SJCRH30 (cell line): Measurements from ENCODE around the gene FAM162A. TPM values are rescaled to one million over a fixed set of nuclear protein-coding genes. Genes with fewer than 3 reads are reported as not detected.

Source experiments
- DNase-seq, 2 experiments: peaks; one replicate each; pipeline ENCODE4 v3.0.0-alpha.2; 2015 to 2020
- H3K27ac ChIP-seq: fragments of 250-450 bp; sonication (Bioruptor Pico); 2 replicates; pipeline ENCODE4 v1.5.1; 2020; ENCODE audit warnings: mild to moderate bottlenecking, moderate library complexity
- H3K27me3 ChIP-seq: fragments of 250-450 bp; sonication (Bioruptor Pico); 2 replicates; pipeline ENCODE4 v1.5.1; 2020; ENCODE audit warnings: mild to moderate bottlenecking, moderate library complexity
- H3K36me3 ChIP-seq: fragments of 250-450 bp; sonication (Bioruptor Pico); 2 replicates; pipeline ENCODE4 v1.5.1; 2020; ENCODE audit warnings: mild to moderate bottlenecking, moderate library complexity
- H3K4me1 ChIP-seq: fragments of 250-450 bp; sonication (Bioruptor Pico); 2 replicates; pipeline ENCODE4 v1.5.1; 2020; ENCODE audit warnings: mild to moderate bottlenecking, moderate library complexity
- H3K4me3 ChIP-seq: fragments of 250-450 bp; sonication (Bioruptor Pico); 2 replicates; pipeline ENCODE4 v1.5.1; 2020; ENCODE audit warnings: mild to moderate bottlenecking, moderate library complexity
- H3K9me3 ChIP-seq: fragments of 250-450 bp; sonication (Bioruptor Pico); replicated peaks from 2 replicates; pipeline ENCODE4 v1.5.1; 2020; ENCODE audit warnings: mild to moderate bottlenecking, moderate library complexity
- total RNA-seq: library from RNA; depleted of rRNA; stranded (reverse); fragments of >200 nt; shearing (Covaris generic); gene quantifications from 2 replicates; pipeline ENCODE4 v1.2.3, GENCODE V29; 2014

The FAM162A gene
- total RNA-seq, 1 experiment from 2014 or later: 80.6 TPM

DNA sequence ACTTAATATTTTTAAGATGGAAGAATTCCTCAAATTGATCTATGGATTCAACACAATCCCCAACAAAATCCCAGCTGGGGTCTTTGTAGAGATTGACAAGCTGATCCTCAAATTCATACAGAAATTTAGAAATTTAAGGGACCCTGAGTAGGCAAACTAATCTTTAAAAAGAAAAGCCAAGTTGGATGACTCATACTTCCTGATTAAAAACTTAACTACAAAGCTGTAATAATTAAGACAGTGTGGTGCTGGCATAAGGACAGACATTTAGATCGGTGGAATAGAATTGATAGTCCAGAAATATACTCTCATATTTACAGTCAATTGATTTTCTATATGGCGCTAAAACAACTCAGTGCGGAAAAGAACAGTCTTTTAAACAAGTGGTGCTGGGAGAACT is 11.6 kb downstream of the FAM162A start:
- Histone ChIP-seq H3K27ac (no peak overlapping the region), H3K9me3 (no peaks in the 10 kb centered on the region)

DNA sequence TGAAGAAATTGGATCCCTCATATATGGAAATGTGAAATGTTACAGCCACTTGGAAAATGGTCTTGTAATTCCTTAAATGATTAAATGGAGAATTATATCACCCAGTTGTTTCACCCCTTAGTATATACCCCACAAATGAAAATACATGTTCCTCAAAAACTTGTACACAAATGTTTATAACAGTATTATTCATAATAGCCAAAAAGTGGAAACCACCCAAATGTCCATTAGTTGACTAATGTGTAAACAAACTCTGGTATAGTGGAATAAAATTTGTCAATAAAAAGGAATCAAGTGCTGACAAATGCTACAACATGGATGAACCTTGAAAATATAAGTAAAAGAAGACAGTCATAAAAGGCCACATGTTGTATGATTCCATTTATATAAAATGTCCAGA is 12.5 kb downstream of the FAM162A start:
- H3K27ac ChIP-seq: no peak overlapping the region
- H3K4me1 ChIP-seq: no peaks in the 10 kb centered on the region; the same call in 1 of the 2 replicates
- H3K4me3 ChIP-seq: no peak overlapping the region
- H3K36me3 ChIP-seq: no peaks in the 10 kb centered on the region; the same call in 1 of the 2 replicates
- H3K9me3 ChIP-seq: no peaks in the 10 kb centered on the region
- DNase-seq: no peak
- H3K27me3 ChIP-seq: no peaks in the 10 kb centered on the region

More for the DNA sequence above, 11.6 kb downstream of the FAM162A start:
- DNase-seq: no peak
- Histone ChIP-seq H3K36me3 (no peaks in the 10 kb centered on the region; the same call in 1 of the 2 replicates), H3K27me3 (no peaks in the 10 kb centered on the region), H3K4me3 (no peak overlapping the region), H3K4me1 (no peaks in the 10 kb centered on the region; the same call in 1 of the 2 replicates)

- no peaks in the 10 kb centered on the region; the same call in 1 of the 2 replicates for H3K4me1 ChIP-seq
- H3K4me3 ChIP-seq: no peak overlapping the region
- H3K27ac ChIP-seq: no peak overlapping the region
- H3K9me3 ChIP-seq: no peaks in the 10 kb centered on the region
- no peaks in the 10 kb centered on the region for H3K36me3 ChIP-seq
- H3K27me3 ChIP-seq: no peaks in the 10 kb centered on the region
- no peak for DNase-seq
Measured at GRCh38 chr3:122397201-122397600, 13.2 kb downstream of the FAM162A start.

GRCh38 chr3:122398920-122399319 is 14.9 kb downstream of the FAM162A start:
- no peaks in the 10 kb centered on the region for H3K9me3 ChIP-seq
- H3K36me3 ChIP-seq: no peaks in the 10 kb centered on the region
- H3K27ac ChIP-seq: no peak overlapping the region
- no peak for DNase-seq
- no peaks in the 10 kb centered on the region for H3K27me3 ChIP-seq
- no peak overlapping the region for H3K4me3 ChIP-seq
- H3K4me1 ChIP-seq: no peaks in the 10 kb centered on the region

GRCh38 chr3:122403489-122403888 is 19.5 kb downstream of the FAM162A start:
- Histone ChIP-seq H3K4me1 (no peaks in the 10 kb centered on the region), H3K9me3 (no peaks in the 10 kb centered on the region), H3K4me3 (no peak overlapping the region), H3K36me3 (peaks cover 6% of the 10 kb centered on the region), H3K27ac (no peak overlapping the region), H3K27me3 (no peaks in the 10 kb centered on the region)
- no peak for DNase-seq

GRCh38 chr3:122405015-122405414 is 21.0 kb downstream of the FAM162A start:
- Histone ChIP-seq H3K27ac (no peak overlapping the region), H3K4me3 (no peak overlapping the region), H3K9me3 (no peaks in the 10 kb centered on the region), H3K4me1 (no peaks in the 10 kb centered on the region), H3K27me3 (no peaks in the 10 kb centered on the region), H3K36me3 (peaks cover 11% of the 10 kb centered on the region)
- DNase-seq: no peak

GRCh38 chr3:122406198-122406597 is 22.2 kb downstream of the FAM162A start:
- H3K4me3 ChIP-seq: no peak overlapping the region
- DNase-seq: no peak
- no peaks in the 10 kb centered on the region for H3K9me3 ChIP-seq
- no peak overlapping the region for H3K27ac ChIP-seq
- no peaks in the 10 kb centered on the region for H3K27me3 ChIP-seq
- no peaks in the 10 kb centered on the region for H3K4me1 ChIP-seq
- H3K36me3 ChIP-seq: peaks cover 11% of the 10 kb centered on the region

GRCh38 chr3:122407946-122408345 is 24.0 kb downstream of the FAM162A start:
- Histone ChIP-seq H3K36me3 (peaks cover 11% of the 10 kb centered on the region), H3K27me3 (no peaks in the 10 kb centered on the region), H3K27ac (no peak overlapping the region), H3K9me3 (no peaks in the 10 kb centered on the region), H3K4me1 (no peaks in the 10 kb centered on the region), H3K4me3 (no peak overlapping the region)
- DNase-seq: no peak

- H3K27ac ChIP-seq: no peak overlapping the region
- DNase-seq: no peak
- H3K4me3 ChIP-seq: no peak overlapping the region
- H3K36me3 ChIP-seq: peaks cover 8% of the 10 kb centered on the region
- H3K9me3 ChIP-seq: no peaks in the 10 kb centered on the region
- H3K4me1 ChIP-seq: no peaks in the 10 kb centered on the region
- H3K27me3 ChIP-seq: no peaks in the 10 kb centered on the region
Measured at GRCh38 chr3:122409446-122409845, 25.5 kb downstream of the FAM162A start.

- DNase-seq: no peak
- Histone ChIP-seq H3K36me3 (peaks cover 4% of the 10 kb centered on the region; the same call in 1 of the 2 replicates), H3K27me3 (no peaks in the 10 kb centered on the region), H3K4me3 (no peak overlapping the region), H3K9me3 (no peaks in the 10 kb centered on the region), H3K27ac (no peak overlapping the region), H3K4me1 (no peaks in the 10 kb centered on the region; the same call in 1 of the 2 replicates)
Measured at GRCh38 chr3:122410111-122410510, 26.1 kb downstream of the FAM162A start.

DNA sequence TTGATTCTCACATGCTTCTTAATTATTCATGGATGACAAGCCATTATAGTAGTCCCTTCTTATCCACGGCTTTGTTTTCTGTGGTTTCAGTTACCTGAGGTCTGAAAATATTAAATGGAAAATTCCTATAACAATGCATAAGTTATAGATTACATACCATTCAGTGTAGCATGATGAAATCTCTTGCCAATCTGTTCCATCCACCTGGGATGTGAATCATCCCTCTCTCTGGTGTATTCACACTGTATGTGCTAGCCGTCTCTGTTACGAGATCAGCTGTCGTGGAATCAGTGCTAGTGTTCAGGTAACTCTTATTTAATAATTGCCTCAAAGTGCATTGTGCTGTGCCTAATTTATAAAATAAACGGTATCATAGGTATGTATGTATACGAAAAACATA is 26.7 kb downstream of the FAM162A start:
- Histone ChIP-seq H3K9me3 (no peaks in the 10 kb centered on the region), H3K27me3 (no peaks in the 10 kb centered on the region), H3K4me1 (no peaks in the 10 kb centered on the region; the same call in 1 of the 2 replicates), H3K36me3 (peaks cover 4% of the 10 kb centered on the region; the same call in 1 of the 2 replicates), H3K27ac (no peak overlapping the region), H3K4me3 (no peak overlapping the region)
- no peak for DNase-seq

DNA sequence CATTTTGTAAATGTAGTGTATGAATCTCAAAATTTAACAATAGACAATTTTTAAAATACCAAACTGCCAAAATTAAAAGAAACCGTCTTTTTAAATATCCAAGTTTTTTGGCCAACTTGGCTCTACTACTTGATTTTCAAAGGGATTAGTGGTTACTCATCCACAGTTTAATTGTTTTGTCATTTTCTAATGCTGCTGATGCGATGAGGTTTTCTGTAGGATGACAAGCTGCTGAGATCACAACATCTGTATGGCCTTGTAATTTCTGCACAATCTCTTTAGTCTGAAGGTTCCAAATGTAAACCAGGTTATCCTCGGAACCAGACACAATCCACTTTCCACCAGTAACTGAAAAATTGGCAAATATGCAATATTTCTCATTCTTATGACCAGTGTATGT is 30.4 kb downstream of the FAM162A start:
- no peaks in the 10 kb centered on the region for H3K27me3 ChIP-seq
- H3K27ac ChIP-seq: no peak overlapping the region
- no peaks in the 10 kb centered on the region; the same call in 1 of the 2 replicates for H3K4me1 ChIP-seq
- DNase-seq: no peak
- no peak overlapping the region for H3K4me3 ChIP-seq
- H3K36me3 ChIP-seq: peaks cover 4% of the 10 kb centered on the region; the same call in 1 of the 2 replicates
- H3K9me3 ChIP-seq: no peaks in the 10 kb centered on the region

DNA sequence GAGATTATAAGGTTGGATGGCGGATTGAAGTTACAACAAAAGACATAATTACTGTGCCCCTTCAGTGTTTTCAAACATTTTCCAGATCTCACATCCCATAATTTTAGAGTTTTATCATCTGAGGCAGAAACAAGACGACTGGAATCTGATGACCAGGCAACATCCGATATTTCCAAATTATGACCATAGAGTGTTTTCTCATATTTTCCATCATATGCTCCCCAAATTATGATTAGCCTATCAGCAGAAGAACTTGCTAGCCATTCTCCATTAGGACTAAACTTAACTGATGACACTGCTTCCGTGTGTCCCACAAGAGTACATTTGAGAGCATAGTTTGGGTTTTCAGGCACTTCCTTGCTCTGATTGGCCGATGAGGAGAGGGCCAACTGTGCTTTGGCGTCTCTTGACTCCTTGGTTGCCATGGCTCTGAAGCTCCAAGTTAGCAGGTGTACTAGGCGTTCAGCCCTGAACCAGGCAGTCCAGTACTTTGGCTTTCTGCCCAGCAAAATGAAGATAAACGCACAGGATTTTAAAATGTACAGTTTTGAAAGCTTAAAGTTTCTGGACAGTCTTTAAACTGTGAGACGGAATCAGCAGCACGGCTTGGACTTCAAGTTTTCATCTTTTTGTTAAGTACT is 31.2 kb downstream of the FAM162A start:
- peak; percentile 45 to 64 for DNase-seq
- Histone ChIP-seq H3K36me3 (no peaks in the 10 kb centered on the region; the same call in 1 of the 2 replicates), H3K27ac (peak overlapping the region; percentile 54), H3K4me1 (no peaks in the 10 kb centered on the region; the same call in 1 of the 2 replicates), H3K9me3 (no peaks in the 10 kb centered on the region), H3K27me3 (no peaks in the 10 kb centered on the region), H3K4me3 (peak overlapping the region; percentile 67)

GRCh38 chr3:122415762-122416654 is 32.0 kb downstream of the FAM162A start, which contains the start of gene WDR5B:
TSS of gene WDR5B (minus strand) at chr3:122416062. CDS start at chr3:122415528, 534 bp downstream.
- no peaks in the 10 kb centered on the region for H3K9me3 ChIP-seq

DNA sequence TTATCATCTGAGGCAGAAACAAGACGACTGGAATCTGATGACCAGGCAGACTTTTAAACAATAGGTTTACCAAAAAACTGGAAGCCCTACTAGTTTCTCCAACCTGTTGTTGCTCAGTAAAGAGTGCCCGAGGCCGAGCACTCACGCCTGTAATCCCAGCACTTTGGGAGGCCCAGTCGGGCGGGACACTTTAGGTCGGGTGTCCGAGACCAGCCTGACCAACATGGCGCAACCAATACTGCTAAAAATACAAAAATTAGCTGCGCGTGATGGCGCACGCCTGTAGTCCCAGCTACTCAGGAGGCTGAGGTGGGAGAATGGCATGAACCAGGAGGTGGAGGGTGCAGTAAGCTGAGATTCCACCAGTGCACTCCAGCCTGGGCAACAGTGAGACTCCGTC is 33.0 kb downstream of the FAM162A start:
- no peaks in the 10 kb centered on the region for H3K36me3 ChIP-seq
- DNase-seq: peak in 1 of 2 experiments; percentile 2
- H3K4me3 ChIP-seq: peak overlapping the region; percentile 67
- no peaks in the 10 kb centered on the region; the same call in 1 of the 2 replicates for H3K4me1 ChIP-seq
- H3K27ac ChIP-seq: no peak overlapping the region; the same call in 1 of the 2 replicates
- H3K9me3 ChIP-seq: no peaks in the 10 kb centered on the region
- H3K27me3 ChIP-seq: no peaks in the 10 kb centered on the region

More at GRCh38 chr3:122415762-122416654, 32.0 kb downstream of the FAM162A start, which contains the start of gene WDR5B:
- Histone ChIP-seq H3K4me1 (no peaks in the 10 kb centered on the region; the same call in 1 of the 2 replicates), H3K36me3 (no peaks in the 10 kb centered on the region; the same call in 1 of the 2 replicates), H3K27me3 (no peaks in the 10 kb centered on the region), H3K27ac (peak within 1 kb of the TSS; percentile 54), H3K4me3 (peak within 1 kb of the TSS; percentile 67)
- DNase-seq: peak; percentile 97 to 99
